Measurements from ENCODE around the gene CD96. TPM values are rescaled to one million over a fixed set of nuclear protein-coding genes. Genes with fewer than 3 reads are reported as not detected.
"Not testable (repeated sequence)": the region's sequence is repeated elsewhere in the genome, so short reads cannot be mapped to it uniquely, and the experiment has no call there.

Gene CD96, protein sequence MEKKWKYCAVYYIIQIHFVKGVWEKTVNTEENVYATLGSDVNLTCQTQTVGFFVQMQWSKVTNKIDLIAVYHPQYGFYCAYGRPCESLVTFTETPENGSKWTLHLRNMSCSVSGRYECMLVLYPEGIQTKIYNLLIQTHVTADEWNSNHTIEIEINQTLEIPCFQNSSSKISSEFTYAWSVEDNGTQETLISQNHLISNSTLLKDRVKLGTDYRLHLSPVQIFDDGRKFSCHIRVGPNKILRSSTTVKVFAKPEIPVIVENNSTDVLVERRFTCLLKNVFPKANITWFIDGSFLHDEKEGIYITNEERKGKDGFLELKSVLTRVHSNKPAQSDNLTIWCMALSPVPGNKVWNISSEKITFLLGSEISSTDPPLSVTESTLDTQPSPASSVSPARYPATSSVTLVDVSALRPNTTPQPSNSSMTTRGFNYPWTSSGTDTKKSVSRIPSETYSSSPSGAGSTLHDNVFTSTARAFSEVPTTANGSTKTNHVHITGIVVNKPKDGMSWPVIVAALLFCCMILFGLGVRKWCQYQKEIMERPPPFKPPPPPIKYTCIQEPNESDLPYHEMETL
- not detected in 2 replicates for total RNA-seq (2014; rRNA removed; shearing (Covaris generic))
- polyA plus RNA-seq (2014; cell fraction: nucleus; rRNA removed) = not detected in 2 replicates

- no peak for DNase-seq (ENCODE audit: extremely low read depth, low read depth)
Measured at GRCh38 chr3:111541911-111542483, at the start of gene CD96. Gene CD96 (plus strand): TSS chr3:111542197. CDS start chr3:111542249, 52 bp downstream.

DNA sequence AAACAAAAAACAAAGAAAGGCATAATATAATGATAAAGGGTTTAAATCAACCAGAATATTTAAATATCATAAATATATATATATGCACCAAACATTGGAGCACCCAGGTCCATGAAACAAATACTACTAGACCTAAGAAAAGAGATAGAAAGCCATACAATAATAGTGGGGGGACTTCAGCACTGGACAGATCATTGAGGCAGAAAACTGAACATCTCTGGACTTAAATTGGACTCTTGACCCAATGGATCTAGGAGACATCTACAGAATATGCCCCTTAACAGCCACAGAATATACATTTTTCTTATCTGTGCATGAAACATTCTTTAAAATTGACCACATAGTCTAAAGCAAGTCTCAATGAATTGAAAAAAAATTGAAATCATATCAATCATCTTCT lies 48.7 kb upstream of the CD96 start:
- no peak for DNase-seq (ENCODE audit: extremely low read depth, low read depth)

- no peak for DNase-seq (ENCODE audit: extremely low read depth, low read depth)
Measured at GRCh38 chr3:111496894-111497559, 45.0 kb upstream of the CD96 start.

DNA sequence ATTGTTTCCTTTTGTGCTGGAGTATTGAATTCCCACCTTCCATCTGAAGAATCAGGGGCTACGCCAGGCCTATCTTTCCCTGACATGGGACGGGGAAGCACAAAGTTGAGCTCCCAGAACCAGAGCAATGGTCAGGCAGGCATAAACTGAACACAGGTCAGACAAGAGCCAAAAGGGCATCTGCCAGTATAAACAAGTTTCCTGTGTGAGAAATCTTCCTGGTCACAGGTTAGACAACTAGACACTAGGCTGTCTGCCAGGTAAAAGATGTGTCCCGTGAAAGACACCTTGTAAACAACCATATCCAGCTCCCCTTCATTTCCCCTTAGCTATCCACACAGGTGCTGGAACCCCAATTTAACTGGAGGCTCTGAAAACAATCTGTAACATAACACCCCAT lies 44.0 kb upstream of the CD96 start:
- no peak for DNase-seq (ENCODE audit: extremely low read depth, low read depth)

DNA sequence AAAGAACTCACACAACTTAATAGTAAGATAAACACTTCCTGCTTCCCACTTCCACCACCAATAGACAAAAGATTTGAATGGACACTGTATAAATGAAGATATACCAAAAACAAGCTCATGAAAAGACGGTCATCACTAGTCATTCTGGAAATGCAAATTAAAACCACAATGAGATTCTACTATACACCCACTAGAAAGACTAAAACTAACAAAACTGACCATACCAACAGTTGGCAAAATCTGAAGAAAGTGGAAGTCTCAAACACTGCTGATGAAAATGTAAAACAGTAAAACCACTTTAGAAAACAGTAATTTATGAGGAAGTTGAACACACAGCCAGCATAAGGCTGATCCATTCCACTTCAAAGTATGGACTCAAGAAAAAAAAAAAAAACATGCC lies 35.6 kb upstream of the CD96 start:
- DNase-seq (ENCODE audit: extremely low read depth, low read depth) = no peak

DNA sequence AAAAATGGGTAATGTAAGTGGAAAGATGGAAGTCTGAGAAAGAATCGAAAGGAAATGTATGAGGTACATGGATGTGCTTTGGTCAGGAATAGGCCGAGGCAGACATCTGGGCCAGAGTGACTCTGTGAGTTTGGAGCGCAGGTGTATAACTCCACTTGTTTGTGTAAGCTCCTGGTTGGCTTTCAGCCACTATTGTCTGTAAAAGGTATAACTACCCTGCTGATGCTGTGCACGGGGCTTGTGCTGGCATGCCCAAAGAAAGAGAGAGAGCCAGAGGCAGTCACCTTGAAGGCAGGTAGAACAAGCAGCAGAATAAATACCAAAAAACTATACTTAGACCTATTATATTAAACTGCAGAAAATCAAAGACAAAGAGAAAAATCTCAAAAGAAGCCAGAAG lies 32.7 kb upstream of the CD96 start:
- no peak for DNase-seq (ENCODE audit: extremely low read depth, low read depth)

GRCh38 chr3:111517801-111518200 lies 24.2 kb upstream of the CD96 start:
- no peak for DNase-seq (ENCODE audit: extremely low read depth, low read depth)

DNA sequence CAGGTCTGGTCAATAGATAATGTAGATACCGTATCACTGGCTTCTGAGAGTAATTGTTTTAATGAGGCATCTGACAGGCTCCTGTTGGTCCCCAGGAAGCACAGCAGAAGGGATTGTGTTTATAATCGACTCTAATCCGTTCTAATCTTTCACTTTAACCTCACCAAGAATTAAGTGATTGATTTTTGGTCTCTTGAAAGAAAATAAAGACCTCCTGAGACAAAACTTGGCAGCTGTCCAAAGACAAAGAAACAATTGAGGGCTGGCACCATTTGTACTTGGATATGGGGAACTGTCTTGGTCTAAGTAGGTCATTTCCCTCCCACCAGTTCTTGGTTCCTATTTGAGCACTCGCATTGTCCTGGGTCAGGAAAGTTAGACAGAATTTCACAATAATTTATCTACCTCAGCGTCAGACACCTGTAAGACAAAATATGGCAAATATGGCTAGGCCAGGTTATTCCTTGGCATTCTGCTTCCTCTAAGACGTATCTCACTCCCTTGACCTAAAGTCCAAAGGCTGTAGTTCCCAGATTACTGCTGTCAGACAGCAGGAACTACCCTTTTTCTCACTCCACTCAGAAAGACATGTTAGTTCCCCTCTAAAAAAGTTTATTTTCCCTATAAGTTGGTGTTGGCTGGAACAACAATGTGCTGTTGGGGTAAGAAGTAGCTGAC lies 22.7 kb upstream of the CD96 start:
- DNase-seq (ENCODE audit: extremely low read depth, low read depth) = no peak

- no peak for DNase-seq (ENCODE audit: extremely low read depth, low read depth)
Measured at GRCh38 chr3:111521891-111522290, 20.1 kb upstream of the CD96 start.

GRCh38 chr3:111524486-111524885 lies 17.5 kb upstream of the CD96 start:
- DNase-seq (ENCODE audit: extremely low read depth, low read depth) = not testable (repeated sequence)

GRCh38 chr3:111531446-111531845 lies 10.6 kb upstream of the CD96 start:
- no peak for DNase-seq (ENCODE audit: extremely low read depth, low read depth)

- no peak for DNase-seq (ENCODE audit: extremely low read depth, low read depth)
Measured at GRCh38 chr3:111534701-111535100, 7.3 kb upstream of the CD96 start.

DNA sequence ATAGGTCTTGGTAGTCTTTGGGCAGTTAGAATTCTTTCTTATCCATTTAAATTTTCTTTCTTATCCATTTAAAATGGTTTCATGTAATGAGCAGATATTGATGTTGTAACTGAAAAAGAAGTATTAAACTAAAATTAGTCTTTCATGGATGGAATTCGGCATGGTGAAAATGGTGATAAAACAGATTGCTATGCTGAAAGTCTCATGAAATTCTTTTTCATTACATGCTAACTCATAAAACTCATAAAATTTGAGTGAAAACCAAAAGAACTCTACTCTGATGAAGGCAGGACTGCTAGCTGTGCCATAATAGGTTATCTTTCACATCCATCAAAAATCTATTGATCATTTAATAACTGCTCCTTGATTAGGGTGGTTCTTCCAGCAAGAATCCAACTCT lies 3.9 kb upstream of the CD96 start:
- no peak for DNase-seq (ENCODE audit: extremely low read depth, low read depth)

GRCh38 chr3:111538681-111539083 lies 3.3 kb upstream of the CD96 start:
- DNase-seq (ENCODE audit: extremely low read depth, low read depth) = no peak

DNA sequence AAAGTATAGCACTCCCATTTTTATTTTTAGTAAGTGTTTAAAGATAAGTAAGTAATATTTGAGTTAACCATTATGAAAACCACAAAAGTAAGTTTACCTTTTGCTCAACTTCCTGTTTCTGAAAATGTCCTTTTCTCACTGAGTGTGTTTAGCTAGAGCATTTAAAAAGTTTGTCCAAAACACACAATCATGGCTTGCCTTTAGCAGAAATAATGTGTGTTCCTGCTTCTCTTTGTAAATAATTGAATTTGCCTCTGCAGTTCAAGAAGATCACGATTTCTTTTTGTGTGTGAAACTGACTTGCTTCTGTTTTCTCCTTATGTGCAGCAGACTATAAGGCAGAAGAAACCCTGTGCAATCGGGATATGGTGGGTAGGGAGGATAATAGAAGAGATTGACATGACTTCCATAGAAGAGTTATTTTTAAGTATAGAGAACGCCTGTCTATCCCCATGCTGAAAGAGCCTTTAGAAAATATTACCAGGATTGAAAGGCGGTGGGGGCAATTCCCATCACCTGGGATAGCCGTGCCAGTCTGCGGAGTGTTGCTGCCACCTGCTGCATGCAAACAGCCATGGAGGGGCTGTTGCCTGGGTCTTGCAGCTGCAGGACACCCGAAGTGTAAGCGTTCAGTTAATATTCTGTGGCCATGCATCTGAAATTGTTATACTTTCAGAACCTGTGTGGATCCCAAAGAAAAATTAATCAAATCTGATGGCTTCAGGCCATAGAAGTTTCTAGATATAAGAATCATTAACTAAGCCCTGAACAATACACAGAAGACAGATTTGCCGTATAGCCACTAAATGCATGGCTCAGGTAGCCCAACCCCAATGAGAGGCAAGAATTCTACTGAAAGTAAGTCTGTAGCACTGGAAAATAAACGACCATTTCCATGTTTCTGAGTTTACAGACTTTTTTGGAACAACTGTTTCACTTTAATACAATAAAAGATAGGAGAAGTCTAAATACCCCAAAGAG lies 2.4 kb upstream of the CD96 start:
- peak; percentile 9 for DNase-seq (ENCODE audit: extremely low read depth, low read depth)

DNA sequence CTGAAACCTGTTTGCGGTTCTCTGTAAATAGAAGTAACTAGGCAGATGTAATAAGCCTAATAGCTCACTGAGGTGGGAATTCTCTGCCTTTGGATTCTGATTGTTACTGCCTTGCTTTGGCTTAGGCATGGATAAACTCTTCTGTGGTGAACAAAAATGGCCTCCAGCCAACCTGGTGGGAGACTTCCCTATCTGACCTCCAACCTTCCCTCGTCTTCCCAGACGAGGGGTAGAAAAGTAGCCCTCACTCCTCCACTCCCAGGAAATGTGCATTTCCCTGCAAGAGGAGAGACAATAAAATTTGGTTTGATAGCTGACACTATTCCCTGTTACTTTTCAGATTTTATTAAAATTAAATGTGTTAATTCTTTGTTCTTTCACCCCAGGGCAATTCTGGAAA lies 606 bp upstream of the CD96 start:
- DNase-seq (ENCODE audit: extremely low read depth, low read depth) = no peak

- DNase-seq (ENCODE audit: extremely low read depth, low read depth) = no peak
Measured at GRCh38 chr3:111542611-111543300, 759 bp downstream of the CD96 start.

DNA sequence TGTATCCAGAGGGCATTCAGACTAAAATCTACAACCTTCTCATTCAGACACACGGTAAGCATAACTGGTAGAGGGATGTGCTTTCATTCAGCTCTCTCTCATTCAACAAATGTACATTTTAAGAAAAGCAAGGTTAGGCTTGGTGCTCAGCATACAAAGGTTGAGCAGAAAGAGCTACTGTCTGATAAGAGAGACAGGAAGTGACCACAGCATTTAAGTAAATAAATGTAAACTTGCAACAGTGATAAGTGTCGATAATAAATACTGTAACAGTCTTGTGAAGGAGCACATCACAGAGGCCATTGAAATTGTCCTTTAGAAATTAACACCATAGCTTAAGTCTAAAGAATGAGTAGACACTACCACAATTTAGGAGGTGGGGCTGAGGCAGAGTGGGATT lies 3.4 kb downstream of the CD96 start:
- DNase-seq (ENCODE audit: extremely low read depth, low read depth) = no peak

DNA sequence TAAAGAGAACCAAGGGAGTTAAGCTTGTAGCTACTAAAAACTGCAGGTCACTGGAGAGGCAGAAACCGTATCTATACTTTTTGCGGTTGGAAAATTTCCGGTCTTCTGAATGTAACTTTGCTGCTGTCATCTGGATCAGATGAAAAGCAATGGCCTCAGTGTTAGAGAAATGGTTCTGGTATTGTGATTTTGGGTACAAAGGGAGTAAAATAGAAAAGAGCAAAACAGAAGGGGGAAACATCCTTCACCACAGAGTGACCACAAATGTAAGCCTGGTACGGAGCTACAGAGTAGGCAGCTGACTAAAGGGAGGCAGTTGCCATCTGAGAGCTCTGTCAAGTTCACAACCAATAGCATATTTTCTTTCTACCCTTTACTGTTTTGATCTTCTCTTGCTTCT lies 5.6 kb downstream of the CD96 start:
- no peak for DNase-seq (ENCODE audit: extremely low read depth, low read depth)

All from NCI-H460 (cell line).